Omental fat pad (tissue), 4 donors: Measurements from ENCODE around the gene MYO5A. TPM values are rescaled to one million over a fixed set of nuclear protein-coding genes. Genes with fewer than 3 reads are reported as not detected.

Experiments used
- ATAC-seq: fragments of 150-250 bp; one replicate; pipeline ENCODE4 v1.9.1; 2016; ENCODE audit warnings: mild to moderate bottlenecking, moderate library complexity; ENCODE audit not compliant: low FRiP score
- DNase-seq: peaks from one replicate; pipeline ENCODE4 v3.0.0-alpha.2; 2019; ENCODE audit warnings: low spot score
- CTCF ChIP-seq, 3 donors: fragments of 450-650 bp; IDR thresholded peaks; one replicate each; pipeline ENCODE4 v1.5.1; 2016 to 2017; ENCODE audit warnings: antibody characterized with exemption in 3 of 3, mild to moderate bottlenecking in 3 of 3, moderate library complexity in 2 of 3
- total RNA-seq, 4 donors: library from RNA; depleted of rRNA; stranded (reverse); fragments of >200 nt; gene quantifications; one replicate each; pipeline ENCODE4 v1.1.0, GENCODE V29; 2016

The MYO5A gene
- total RNA-seq, 4 donors from 2014 or later: 45.5 to 81.6 (median 65.5) TPM

GRCh38 chr15:52523647-52524046 is 5.0 kb downstream of the MYO5A start:
- no peak for TF ChIP-seq CTCF (IDR thresholded peaks at IDR 0.05)
- no peak for DNase-seq
- ATAC-seq: no peak

- TF ChIP-seq CTCF (IDR thresholded peaks at IDR 0.05): no peak
- ATAC-seq: no peak
- no peak for DNase-seq
Observed at GRCh38 chr15:52523192-52523591, 5.5 kb downstream of the MYO5A start.

GRCh38 chr15:52521682-52522081 is 7.0 kb downstream of the MYO5A start:
- DNase-seq (no peak), ATAC-seq (no peak)
- TF ChIP-seq CTCF (IDR thresholded peaks at IDR 0.05): no peak

GRCh38 chr15:52520421-52520820 is 8.3 kb downstream of the MYO5A start:
- DNase-seq (no peak), ATAC-seq (no peak)
- TF ChIP-seq CTCF (IDR thresholded peaks at IDR 0.05): no peak

- no peak for TF ChIP-seq CTCF (IDR thresholded peaks at IDR 0.05)
- ATAC-seq (no peak), DNase-seq (no peak)
Observed at GRCh38 chr15:52518487-52519371, 10.0 kb downstream of the MYO5A start.

- TF ChIP-seq CTCF (IDR thresholded peaks at IDR 0.05): no peak
- DNase-seq (no peak), ATAC-seq (no peak)
Observed at GRCh38 chr15:52517014-52517413, 11.7 kb downstream of the MYO5A start.

GRCh38 chr15:52515343-52515742 is 13.3 kb downstream of the MYO5A start:
- ATAC-seq (no peak), DNase-seq (no peak)
- TF ChIP-seq CTCF (IDR thresholded peaks at IDR 0.05): no peak
